ENCODE data around the gene RSPO3.

DNA sequence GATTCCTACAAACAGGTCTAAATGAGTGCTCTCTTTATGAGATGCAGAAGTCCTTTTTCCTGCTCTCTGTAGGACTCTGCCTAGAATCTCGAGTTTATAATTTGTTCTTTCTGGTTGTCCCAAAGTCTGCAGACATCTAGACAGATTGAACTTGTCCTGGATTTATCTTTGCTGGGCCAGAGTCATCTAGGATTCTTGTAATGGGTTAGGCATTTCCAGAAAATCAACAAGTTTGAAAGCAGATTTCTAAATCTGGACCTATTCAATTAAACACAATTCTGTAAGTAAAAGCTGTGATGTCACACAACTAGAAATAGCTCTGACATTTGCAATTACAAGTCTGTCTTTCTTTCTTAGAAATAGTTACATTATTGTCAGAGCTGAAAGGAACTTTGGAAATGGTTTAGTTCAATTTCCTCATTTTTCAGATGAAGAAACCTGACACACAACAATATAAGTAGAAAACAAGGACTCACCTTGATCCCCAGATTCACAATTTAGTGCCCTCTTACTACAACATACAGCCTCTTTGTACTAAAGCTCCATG lies 4.2 kb upstream of the RSPO3 start:
- TF ChIP-seq, protein P1, sequence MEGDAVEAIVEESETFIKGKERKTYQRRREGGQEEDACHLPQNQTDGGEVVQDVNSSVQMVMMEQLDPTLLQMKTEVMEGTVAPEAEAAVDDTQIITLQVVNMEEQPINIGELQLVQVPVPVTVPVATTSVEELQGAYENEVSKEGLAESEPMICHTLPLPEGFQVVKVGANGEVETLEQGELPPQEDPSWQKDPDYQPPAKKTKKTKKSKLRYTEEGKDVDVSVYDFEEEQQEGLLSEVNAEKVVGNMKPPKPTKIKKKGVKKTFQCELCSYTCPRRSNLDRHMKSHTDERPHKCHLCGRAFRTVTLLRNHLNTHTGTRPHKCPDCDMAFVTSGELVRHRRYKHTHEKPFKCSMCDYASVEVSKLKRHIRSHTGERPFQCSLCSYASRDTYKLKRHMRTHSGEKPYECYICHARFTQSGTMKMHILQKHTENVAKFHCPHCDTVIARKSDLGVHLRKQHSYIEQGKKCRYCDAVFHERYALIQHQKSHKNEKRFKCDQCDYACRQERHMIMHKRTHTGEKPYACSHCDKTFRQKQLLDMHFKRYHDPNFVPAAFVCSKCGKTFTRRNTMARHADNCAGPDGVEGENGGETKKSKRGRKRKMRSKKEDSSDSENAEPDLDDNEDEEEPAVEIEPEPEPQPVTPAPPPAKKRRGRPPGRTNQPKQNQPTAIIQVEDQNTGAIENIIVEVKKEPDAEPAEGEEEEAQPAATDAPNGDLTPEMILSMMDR (IDR thresholded peaks at IDR 0.05): no peak
- no peak for TF ChIP-seq ZFX (IDR thresholded peaks at IDR 0.05; ENCODE audit: borderline replicate concordance)
